ENCODE data around the gene TPM1.

TPM1 gene

DNA sequence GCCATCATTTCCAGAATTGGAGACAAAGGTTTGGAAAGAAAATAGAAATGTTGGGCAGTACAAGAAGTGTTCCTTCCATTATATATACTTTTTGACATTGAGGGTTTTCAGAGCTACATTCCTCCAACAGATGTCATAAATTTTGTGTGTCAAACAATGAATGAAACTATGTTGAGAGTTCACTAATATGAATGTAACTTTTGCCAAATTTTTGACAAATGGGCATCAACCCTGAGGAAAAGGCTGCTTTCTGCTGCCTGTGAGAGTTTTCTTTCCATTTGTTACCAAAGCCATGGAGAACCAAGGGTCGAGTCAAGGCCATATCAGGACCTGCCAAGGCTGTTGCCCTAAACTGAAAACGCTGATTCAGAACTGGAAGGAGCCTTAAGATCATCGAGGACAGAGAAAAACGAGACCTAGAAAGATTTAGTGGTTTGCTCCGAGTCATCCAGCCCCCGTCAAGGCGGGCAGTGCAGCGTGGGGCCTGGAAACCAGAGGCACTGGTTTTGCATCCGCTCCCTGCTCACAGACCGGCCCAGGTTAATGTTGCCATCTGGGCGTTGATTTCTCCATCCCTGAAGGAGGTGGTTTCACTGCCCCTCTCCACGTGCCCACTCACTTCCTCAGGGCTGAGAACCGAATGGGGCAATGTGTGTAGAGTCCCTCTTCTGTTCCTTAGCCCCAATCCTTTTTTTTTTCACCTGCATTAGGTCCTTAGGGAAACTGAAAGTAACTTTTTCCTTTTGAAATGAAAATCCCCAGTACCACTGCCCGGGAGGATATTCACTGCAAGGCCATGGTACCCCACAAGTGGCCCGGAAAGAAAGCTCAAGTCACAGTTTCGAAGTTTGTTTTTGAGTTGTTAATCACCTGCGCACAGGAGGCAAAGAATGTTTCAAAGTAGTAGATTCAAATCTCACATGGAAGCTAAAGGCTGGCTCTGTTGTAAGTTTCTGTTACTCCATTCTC, 32.8 kb downstream of the TPM1 start:
- no peak for DNase-seq (ENCODE audit: low spot score)

- DNase-seq (ENCODE audit: low spot score): no peak
These were observed 33.6 kb downstream of the TPM1 start for GRCh38 chr15:63075984-63076713.

DNA sequence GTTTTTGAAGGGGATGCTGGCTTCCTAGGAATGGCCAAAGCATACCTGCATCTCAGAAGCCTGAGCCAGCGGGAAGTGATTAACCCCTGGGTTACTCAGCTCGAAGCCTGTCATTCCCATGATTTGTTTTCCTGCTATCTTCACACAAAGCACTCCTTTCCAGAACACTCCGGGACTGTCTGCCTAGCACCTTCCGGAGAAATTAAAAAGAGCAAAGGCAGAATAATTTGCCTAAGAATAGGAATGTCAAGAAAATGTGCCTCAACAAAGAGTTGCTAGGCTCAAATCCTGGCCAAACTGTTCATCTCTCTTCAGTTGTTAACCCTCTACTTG, 34.1 kb downstream of the TPM1 start:
- DNase-seq (ENCODE audit: low spot score): peak; percentile 34

GRCh38 chr15:63077952-63078351, 35.4 kb downstream of the TPM1 start:
- DNase-seq (ENCODE audit: low spot score): no peak

GRCh38 chr15:63079947-63080626, 37.5 kb downstream of the TPM1 start:
- DNase-seq (ENCODE audit: low spot score): no peak

DNA sequence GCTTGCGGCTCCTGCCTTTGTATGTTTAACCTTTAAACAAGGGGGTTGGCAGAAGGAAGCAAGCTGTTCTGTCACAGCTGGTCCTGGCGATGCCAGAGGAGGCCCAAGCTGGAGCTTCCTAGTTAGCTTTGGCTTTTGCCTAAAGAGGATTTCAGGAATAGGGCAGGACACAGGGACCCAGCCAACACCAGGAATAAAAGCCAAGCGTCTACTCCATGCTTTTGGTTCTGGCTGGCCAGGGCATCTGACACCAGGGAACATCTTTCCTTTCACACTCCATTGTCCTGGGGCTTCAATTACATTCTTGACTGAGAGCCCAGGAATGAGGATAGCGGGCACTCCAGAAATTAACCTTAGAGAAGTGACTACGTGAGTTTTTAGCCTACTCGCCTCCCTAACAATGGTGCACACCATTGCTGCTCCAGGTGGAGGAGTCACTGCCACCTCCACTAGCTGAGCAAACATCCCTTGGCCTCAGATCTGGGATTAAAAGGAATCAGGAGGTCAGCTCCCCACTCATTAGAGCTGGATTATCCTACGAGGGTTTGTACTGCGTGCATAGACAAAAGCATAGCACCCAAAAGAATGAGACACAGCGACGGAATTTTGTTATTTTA, 38.2 kb downstream of the TPM1 start:
- no peak for DNase-seq (ENCODE audit: low spot score)

- DNase-seq (ENCODE audit: low spot score): no peak
These were observed 39.8 kb downstream of the TPM1 start for GRCh38 chr15:63082366-63082765.

- no peak for DNase-seq (ENCODE audit: low spot score)
These were observed 40.5 kb downstream of the TPM1 start for GRCh38 chr15:63083044-63083443.

DNA sequence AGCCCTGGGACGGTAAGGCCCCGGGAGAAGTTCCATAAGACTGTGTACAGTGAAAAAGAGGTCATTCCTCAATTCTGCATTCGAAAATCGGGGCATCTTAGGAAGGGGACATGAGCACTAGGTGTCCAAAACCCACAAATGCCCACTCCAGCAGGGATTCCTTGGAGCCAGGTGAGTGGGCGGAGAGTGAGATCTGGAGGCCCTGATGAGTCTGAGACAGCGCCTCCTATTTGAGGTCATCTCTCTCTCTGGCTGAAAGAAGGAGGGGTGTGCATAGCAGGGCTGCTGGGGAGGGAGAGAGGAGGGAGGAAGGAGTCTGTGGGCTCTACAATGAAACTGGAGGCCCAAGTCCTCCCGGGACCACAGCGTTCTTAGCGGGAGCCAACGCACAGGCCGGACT, 41.0 kb downstream of the TPM1 start:
- peak; percentile 29 for DNase-seq (ENCODE audit: low spot score)

- no peak for DNase-seq (ENCODE audit: low spot score)
These were observed 42.3 kb downstream of the TPM1 start for GRCh38 chr15:63084806-63085205.

GRCh38 chr15:63085289-63085688, 42.7 kb downstream of the TPM1 start:
- DNase-seq (ENCODE audit: low spot score): no peak

- no peak for DNase-seq (ENCODE audit: low spot score)
These were observed 43.7 kb downstream of the TPM1 start for GRCh38 chr15:63086271-63086670.

- no peak for DNase-seq (ENCODE audit: low spot score)
These were observed 44.4 kb downstream of the TPM1 start for GRCh38 chr15:63086947-63087346.

DNA sequence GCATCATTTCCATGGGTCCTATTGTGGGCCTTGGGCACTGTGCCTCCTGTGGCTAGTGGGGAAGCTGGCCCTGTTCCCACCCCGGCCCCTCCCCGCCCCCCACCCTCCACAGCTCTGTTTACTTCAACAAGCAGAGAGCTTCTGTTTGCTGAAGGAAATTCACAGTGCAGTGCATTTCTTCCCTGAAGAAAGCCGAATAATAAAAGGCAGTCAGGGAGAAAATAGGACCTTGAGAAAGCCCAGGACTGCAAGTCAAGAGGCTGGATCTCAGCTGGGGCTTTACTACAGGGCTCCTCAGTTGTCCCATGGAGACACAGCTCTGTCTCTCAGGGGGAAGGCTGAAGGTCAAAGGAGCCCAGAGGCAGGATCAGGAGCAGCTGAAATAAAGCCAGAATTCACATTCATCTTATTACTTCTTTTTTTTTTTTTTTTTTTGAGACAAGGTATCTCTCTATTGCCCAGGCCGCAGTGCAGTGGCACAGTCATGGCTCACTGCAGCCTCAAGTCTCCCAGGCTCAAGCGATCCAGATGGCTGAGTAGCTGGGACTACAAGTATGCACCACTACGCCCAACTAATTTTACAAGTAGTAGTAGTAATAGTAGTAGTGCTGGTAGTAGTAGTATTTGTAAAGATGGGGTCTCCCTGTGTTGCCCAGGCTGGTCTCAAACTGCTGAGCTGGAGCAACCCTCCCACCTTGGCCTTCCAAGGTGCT, 46.1 kb downstream of the TPM1 start:
- no peak for DNase-seq (ENCODE audit: low spot score)

- DNase-seq (ENCODE audit: low spot score): no peak
These were observed 46.9 kb downstream of the TPM1 start for GRCh38 chr15:63089260-63090043.

- no peak for DNase-seq (ENCODE audit: low spot score)
These were observed 47.9 kb downstream of the TPM1 start for GRCh38 chr15:63090472-63090871.

DNA sequence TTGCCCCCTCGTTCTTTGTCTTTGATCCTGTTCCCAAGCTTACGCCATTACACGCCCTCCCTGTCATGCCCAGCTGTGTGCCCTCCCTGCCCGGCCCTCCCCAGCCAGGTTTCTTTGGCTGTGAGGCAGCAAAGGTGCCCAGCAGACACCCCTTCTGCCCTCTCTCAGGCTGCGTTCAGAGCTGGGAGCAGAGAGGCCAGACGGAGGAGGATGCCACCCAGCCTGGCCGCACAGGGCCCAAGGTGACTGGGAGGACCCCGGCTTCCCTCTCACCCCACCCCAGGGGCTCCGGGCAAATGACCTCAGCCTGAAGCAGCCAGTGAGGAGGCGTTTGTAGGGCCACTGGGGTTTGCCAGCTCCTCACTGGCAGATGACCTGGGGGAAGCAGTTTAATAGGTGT, 48.3 kb downstream of the TPM1 start:
- no peak for DNase-seq (ENCODE audit: low spot score)

GRCh38 chr15:63091679-63092446, 49.3 kb downstream of the TPM1 start:
- no peak for DNase-seq (ENCODE audit: low spot score)

- DNase-seq (ENCODE audit: low spot score): peak; percentile 86
These were observed 51.1 kb downstream of the TPM1 start for GRCh38 chr15:63093486-63094205.
